HL-60 (cell line): ENCODE results near the gene ANKS1A.
"Not testable (repeated sequence)": the region's sequence is repeated elsewhere in the genome, so short reads cannot be mapped to it uniquely, and the experiment has no call there.

Experiments used
- DNase-seq, 2 experiments: peaks; one replicate each; pipeline ENCODE4 v3.0.0-alpha.2; 2010 to 2020; ENCODE audit warnings: low read depth in 1 of 2, low spot score in 1 of 2
- H3K27ac ChIP-seq: fragments of 250-450 bp; sonication (Bioruptor Pico); replicated peaks from 2 replicates; pipeline ENCODE4 v1.5.1; 2020; ENCODE audit warnings: mild to moderate bottlenecking, moderate library complexity
- H3K27me3 ChIP-seq: fragments of 250-450 bp; sonication (Bioruptor Pico); 2 replicates; pipeline ENCODE4 v1.5.1; 2021; ENCODE audit warnings: mild to moderate bottlenecking, moderate library complexity; ENCODE audit not compliant: insufficient read depth, poor library complexity, severe bottlenecking
- H3K4me3 ChIP-seq: replicated peaks from 2 replicates; pipeline ENCODE4 v1.5.1; 2011; ENCODE audit warnings: mild to moderate bottlenecking, control low read depth, low read length; ENCODE audit not compliant: insufficient read depth
- GABPA ChIP-seq: IDR thresholded peaks from 2 replicates; pipeline ENCODE4 v1.6.1; 2012; ENCODE audit warnings: low read depth
- POLR2AphosphoS5 ChIP-seq: IDR thresholded peaks from 2 replicates; pipeline ENCODE4 v1.6.1; 2012; ENCODE audit warnings: low read depth
- SPI1 ChIP-seq: IDR thresholded peaks from 2 replicates; pipeline ENCODE4 v1.6.1; 2012; ENCODE audit warnings: low read depth, mild to moderate bottlenecking, borderline replicate concordance
- TF ChIP-seq, protein P1 (sequence below): IDR thresholded peaks from one replicate; pipeline ENCODE4 v1.5.1; 2011; ENCODE audit warnings: low read length, control low read depth, inconsistent platforms; ENCODE audit not compliant: insufficient read depth
- TF ChIP-seq, protein P2 (sequence below): IDR thresholded peaks from 2 replicates; pipeline ENCODE4 v1.6.1; 2012; ENCODE audit warnings: low read depth; ENCODE audit not compliant: insufficient replicate concordance

Gene ANKS1A

DNA sequence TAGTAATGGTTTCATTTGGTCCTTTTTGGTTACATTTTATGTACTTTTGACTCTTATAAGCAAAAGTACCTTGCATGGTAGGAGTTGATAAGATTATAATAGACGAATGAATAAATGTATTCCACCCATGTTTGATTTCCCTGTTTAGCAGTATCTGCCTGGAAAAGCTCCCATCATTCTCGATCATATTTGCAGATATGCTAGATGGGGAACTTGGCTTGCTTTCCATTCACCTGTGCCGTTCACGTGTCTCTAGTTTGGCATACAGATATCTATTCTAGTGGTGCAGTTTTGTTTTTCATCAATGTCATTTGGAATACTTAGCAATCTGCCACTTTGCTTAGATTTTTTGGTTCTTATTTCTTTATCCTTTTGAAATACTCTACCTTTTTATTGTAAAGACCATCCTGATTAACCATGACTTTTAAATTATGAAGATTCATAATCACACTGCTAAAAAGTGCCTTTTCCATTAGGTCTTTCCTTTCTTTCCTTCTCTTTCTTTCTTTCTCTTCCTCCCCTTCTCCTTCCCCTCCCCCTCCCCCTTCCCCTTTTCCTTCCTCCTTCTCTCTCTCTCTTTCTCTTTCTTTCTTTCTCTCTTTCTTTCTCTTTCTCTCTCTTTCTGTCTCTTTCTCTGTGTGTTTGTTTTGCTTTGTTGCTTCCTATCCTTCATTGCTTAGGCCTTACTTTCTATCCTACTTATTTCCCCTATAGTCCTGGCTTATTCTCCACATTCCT lies 40.4 kb downstream of the ANKS1A start:
- H3K4me3 ChIP-seq, result no peak overlapping the region
- no peak for TF ChIP-seq GABPA
- TF ChIP-seq, protein P1, sequence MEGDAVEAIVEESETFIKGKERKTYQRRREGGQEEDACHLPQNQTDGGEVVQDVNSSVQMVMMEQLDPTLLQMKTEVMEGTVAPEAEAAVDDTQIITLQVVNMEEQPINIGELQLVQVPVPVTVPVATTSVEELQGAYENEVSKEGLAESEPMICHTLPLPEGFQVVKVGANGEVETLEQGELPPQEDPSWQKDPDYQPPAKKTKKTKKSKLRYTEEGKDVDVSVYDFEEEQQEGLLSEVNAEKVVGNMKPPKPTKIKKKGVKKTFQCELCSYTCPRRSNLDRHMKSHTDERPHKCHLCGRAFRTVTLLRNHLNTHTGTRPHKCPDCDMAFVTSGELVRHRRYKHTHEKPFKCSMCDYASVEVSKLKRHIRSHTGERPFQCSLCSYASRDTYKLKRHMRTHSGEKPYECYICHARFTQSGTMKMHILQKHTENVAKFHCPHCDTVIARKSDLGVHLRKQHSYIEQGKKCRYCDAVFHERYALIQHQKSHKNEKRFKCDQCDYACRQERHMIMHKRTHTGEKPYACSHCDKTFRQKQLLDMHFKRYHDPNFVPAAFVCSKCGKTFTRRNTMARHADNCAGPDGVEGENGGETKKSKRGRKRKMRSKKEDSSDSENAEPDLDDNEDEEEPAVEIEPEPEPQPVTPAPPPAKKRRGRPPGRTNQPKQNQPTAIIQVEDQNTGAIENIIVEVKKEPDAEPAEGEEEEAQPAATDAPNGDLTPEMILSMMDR, result no peak
- TF ChIP-seq, protein P2, sequence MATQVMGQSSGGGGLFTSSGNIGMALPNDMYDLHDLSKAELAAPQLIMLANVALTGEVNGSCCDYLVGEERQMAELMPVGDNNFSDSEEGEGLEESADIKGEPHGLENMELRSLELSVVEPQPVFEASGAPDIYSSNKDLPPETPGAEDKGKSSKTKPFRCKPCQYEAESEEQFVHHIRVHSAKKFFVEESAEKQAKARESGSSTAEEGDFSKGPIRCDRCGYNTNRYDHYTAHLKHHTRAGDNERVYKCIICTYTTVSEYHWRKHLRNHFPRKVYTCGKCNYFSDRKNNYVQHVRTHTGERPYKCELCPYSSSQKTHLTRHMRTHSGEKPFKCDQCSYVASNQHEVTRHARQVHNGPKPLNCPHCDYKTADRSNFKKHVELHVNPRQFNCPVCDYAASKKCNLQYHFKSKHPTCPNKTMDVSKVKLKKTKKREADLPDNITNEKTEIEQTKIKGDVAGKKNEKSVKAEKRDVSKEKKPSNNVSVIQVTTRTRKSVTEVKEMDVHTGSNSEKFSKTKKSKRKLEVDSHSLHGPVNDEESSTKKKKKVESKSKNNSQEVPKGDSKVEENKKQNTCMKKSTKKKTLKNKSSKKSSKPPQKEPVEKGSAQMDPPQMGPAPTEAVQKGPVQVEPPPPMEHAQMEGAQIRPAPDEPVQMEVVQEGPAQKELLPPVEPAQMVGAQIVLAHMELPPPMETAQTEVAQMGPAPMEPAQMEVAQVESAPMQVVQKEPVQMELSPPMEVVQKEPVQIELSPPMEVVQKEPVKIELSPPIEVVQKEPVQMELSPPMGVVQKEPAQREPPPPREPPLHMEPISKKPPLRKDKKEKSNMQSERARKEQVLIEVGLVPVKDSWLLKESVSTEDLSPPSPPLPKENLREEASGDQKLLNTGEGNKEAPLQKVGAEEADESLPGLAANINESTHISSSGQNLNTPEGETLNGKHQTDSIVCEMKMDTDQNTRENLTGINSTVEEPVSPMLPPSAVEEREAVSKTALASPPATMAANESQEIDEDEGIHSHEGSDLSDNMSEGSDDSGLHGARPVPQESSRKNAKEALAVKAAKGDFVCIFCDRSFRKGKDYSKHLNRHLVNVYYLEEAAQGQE, result no peak
- TF ChIP-seq SPI1, result no peak
- TF ChIP-seq POLR2AphosphoS5, result no peak
- H3K27me3 ChIP-seq, result no peaks in the 10 kb centered on the region
- no peak overlapping the region for H3K27ac ChIP-seq
- DNase-seq, result no peak

DNA sequence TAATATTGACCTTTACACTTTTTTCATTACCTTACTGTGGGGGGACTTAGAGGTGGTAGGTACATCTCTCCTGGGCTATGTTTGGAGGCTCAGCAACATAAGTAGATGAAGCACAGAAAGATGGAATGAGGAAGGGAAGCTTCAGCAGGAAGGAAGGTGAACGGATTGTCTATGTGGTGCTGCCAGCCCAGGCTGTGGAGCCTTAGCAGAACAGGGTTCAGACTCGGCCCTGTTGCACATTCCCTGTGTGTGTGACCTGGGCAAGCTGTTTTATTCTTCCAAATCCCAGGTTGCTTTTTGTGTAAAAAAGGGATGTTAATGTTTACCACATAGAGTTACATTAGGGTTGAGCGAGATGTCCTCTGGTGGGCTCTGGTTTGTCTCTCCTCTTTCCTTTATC lies 41.2 kb downstream of the ANKS1A start:
- Histone ChIP-seq H3K27me3 (no peaks in the 10 kb centered on the region), H3K27ac (no peak overlapping the region), H3K4me3 (no peak overlapping the region)
- DNase-seq, result no peak
- no peak for TF ChIP-seq SPI1
- TF ChIP-seq POLR2AphosphoS5, result no peak
- TF ChIP-seq, protein P2, result no peak
- no peak for TF ChIP-seq GABPA
- TF ChIP-seq, protein P1, result no peak

DNA sequence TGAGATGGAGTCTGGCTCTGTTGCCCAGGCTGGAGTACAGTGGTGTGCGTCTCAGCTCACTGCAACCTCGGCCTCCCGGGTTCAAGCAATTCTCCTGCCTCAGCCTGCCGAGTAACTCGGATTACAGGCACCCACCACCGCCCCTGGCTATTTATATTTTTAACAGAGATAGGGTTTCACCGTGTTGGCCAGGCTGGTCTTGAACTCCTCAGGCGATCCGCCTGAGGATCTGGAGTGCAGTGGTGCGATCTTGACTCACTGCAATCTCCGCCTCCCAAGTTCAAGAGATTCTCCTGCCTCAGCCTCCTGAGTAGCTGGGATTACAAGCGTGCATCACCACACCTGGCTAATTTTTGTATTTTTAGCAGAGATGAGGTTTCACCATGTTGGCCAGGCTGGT lies 43.1 kb downstream of the ANKS1A start:
- not testable (repeated sequence) for H3K27me3 ChIP-seq, DNase-seq, H3K4me3 ChIP-seq, H3K27ac ChIP-seq

DNA sequence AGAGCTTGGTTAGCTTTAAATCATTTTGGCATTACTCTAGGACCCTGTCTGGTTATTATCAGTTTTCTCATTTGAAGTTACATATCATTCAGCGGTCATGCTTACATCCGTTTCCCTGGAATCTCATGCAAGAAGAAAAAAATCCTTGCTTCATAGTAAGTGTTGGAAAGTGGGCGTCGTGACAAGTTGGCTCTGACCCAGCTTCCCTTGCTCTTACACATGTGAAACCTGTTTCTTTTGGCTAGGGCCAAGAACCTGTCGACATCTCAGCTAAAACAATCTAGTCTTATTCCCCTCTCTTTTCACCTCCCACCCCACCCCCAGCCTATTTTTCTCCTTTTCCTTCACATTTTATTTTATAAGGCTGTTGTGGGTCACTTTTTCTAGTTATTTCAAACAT lies 45.5 kb downstream of the ANKS1A start:
- no peak overlapping the region for H3K27ac ChIP-seq
- TF ChIP-seq, protein P2, result no peak
- TF ChIP-seq POLR2AphosphoS5 (no peak), GABPA (no peak), SPI1 (no peak)
- TF ChIP-seq, protein P1, result no peak
- H3K27me3 ChIP-seq, result no peaks in the 10 kb centered on the region
- DNase-seq, result no peak
- H3K4me3 ChIP-seq, result no peak overlapping the region
